GM18508 (cell line): Measurements from ENCODE around the gene COL12A1.
"Not testable (repeated sequence)": the region's sequence is repeated elsewhere in the genome, so short reads cannot be mapped to it uniquely, and the experiment has no call there.

Experiments used
- ATAC-seq: cut with Tn5 transposase; IDR thresholded peaks from one replicate; pipeline ENCODE4 v1.9.1; 2021; ENCODE audit warnings: moderate number of reproducible peaks; ENCODE audit not compliant: insufficient read depth, unreplicated experiment

COL12A1 gene

DNA sequence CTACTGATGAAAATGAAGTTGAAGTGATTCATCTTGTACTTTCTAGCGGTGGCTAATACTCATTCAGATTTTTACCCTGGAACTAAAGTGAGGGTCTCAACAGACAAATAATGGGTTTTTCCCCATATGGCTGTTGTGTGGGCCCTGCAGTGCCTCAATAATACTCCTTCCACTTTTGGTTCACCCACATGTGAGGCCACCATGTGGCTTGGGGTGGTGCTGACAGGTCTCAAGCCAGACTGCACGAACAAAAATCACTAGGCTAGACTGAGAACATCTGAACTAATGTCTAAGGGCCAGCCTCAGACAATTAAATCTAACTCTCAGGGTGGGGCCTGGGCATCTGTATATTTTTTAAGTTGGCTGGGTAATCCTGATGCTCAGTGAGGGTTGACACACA is 7.9 kb upstream of the COL12A1 start:
- no peak for ATAC-seq

DNA sequence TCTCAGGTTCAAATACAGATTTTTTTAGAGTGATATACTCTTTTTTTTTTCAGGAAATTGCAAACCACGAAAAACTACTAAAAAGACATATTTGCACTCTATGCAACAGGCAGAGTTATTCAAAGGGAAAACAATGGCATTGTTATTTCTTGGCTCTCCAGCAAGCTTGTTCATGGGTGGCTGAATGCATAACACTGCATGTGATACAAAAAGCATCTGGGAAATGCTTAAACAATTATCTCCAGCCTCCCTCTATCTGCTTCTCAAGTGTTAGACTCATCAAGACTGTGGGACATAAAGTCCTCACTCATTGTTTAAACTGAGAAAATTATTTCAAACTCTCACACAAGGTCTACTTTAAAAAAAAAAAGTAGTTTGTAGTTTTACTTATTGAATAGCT is 7.3 kb upstream of the COL12A1 start:
- ATAC-seq = no peak

DNA sequence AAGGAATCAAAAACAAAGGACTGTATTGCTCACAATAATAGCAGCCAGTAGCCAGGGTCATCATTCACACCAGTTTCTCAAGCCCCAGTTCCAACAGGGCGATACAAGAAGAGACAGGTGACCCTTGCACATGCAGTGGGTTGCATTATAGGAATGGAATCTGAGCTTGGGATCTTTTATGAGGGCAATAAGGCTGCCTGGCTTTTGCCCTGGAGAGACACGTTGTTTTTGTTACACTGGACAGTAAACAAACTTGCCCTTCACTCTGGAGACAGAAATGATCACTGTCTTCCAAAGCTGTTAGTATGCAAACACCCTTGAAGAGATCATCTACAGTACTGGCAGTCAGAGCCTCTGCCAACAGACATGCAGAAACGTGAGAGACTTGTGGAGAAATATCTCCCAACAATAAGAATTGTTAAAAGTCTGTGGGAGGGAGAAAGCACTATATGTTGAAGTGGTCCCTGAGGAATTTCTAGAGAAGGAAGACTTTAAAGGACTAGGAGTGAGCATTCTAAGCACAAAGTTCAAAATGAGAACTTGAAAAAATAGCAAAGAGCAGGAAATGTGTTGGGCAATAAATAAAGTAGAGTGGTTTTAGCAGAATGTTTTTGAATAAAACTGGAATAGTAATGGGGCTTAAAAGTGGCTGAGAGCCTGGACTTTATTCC is 6.2 kb upstream of the COL12A1 start:
- ATAC-seq = no peak

DNA sequence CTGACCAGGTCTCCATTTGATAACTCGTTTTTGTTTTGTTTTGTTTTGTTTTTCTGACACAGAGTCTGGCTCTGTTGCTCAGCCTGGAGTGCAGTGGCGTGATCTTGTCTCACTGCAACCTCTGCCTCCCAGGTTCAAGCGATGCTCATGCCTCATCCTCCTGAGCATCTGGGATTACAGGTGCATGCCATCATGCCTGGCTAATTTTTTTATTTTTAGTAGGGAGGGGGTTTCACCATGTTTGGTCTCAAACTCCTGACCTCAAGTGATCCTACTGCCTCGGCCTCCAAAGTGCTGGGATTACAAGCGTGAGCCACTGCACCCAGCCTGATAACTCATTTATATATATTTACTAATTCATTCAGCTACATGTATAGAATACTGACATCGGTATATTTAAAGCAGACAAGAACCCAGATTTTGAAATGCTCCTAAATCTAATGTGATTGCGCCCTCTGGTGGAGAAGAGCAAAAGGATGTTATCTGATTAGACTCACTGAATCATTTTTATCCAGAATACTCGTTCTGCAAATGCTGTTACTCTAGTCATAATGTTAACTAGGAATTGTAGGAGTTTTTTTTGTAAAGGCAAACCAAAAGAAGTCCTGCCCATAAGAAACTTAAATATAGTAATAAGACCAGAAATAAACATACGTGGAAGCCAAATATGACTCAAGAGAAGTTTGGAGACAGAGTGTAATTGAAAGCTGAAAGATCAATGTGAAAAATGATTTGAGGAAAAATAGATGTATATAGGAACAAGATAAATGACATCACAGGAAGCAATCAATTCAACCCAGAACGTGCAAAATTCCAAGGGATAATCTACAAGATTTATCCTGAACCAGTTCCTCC is 5.3 kb upstream of the COL12A1 start:
- no peak for ATAC-seq

DNA sequence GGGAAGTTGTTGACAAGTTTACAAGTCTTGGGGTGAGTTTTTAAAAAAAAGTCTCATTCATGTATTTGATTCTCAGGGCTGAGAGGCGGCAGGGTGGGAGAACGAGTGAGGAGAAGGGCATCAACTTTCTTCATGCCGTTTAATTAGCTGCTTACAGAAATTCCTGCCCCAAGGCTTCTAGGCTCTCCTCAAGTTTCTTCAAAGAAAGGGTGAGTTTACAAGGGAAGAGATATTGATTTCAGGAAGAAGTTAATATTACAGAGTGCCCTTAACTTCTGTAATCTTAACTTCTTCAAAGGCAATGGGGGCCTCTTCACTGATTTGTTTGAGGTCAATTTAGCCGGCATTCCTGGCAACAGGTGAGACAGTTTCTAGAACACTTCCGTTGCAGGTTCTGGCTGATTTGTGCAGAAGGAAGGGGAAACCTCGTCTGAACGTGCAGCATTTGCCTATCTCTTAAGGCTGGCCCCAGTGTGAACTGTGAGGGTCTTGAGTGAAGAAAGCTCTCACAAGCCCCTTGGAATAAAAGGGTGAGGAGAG is 3.4 kb upstream of the COL12A1 start:
- no peak for ATAC-seq

DNA sequence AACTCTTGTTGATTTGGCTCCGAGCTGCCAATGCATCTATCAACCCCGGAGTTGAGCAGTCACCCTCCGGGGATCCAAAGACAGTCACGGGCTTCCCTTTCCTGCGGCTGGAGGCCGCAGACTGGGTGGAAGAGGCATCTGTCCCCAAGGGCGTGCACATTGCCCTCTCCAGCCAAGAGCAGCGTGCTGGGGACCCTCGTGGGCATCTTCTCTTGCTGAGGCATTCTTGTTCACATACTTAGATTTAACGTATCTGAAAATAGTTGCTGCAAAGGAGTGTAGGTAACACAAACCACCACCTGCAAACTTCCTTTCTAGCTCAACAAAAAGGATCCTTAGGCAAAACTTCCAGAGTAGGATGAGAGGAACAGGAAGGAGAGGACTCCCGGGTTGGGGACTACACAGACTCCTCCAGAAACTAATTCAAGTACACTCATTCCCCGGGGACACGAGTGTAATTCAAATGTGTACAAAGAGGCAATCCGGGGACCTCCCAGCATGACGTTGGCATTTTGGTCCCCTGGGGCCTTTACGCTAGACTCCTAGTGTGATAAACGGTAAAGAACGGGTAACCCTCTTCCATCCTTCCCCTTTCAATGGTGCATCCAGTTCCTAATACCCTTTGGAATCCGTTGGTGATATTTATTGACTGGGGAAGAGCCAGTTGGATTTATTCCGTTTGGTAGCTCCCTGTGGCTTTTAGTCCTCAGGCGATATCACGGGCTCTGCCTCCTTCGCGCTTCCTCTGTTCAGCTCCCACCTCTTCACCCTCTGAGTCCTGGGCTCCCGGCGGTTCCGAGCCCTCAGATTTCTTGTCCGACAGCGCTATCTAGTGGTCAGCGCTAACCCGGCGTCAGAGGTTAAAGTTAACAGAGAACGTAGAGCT is 2.7 kb upstream of the COL12A1 start:
- peak; percentile 55 for ATAC-seq

DNA sequence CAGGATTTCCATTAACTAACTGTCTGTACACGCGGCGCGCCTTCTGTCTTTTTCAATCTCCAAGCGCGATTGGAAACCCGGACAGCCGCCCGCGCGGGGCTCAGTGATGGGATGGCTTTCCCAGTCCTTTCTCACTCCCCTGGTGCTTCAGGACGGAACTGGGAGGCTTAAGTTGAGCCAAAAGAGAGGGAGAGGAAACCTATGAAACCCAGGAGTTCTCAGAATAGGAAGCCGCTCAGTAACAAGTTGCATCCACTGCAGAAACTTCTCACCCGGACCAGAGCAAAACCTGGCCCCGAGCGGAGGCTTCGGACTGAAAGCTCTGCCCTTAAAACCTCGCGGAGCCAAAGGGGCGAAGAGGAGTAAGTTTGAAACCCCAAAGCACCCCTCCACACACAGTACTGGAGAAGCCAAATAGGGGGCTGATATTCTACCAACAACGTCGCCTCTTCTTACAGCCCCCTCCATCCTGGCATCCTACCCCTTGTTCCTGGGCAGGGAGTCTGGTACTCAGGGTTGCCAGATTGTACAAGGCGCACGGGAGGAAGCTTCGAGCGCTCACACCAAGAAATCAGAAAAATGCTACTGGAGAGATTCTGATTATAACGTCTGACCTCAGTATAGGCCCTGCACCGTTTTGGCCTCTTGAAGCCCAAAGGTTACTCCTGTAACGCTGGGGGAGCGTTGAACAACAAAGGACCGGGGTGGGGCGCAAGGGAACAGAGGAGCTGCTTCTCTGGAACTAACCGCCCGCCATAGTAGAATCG is 906 bp upstream of the COL12A1 start:
- ATAC-seq = no peak

DNA sequence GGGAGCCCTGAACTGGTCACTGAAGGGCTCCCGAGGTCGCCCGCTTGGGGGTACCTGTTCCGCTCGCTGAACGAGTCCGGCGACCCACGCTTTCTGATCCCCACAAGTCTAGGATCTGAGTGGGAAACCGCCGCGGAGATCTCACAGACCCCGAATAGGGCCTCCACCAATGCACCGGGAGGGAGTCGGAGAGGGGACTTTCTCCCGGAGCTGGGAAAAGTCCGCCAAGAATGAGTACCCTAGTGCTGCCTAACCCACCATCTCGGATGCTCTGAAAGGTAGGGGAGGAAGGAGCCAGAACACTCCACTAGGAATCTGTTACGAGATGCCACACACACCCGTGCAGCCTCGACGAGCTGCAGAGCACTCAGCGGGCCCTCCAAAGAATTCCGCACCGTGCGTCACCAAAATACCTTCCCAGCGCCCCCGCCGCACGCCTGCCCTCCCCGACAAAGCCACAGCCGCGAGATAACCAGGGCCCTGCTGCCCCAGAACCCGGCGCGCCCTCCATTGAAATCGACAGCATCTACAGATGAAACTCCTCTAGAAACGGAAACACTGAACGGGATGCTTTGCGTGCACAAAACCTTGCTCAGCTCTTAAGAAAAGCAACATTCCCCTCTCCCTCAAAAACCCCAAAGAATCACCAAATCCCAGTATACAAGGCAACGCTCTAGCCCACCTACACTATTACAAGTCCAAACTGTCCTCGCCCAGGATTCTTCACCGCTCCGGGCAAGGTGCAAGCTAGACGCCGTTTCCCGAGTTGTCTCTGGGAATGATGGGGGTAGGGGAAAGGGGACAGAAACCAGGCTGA is 686 bp downstream of the COL12A1 start:
- ATAC-seq = no peak

DNA sequence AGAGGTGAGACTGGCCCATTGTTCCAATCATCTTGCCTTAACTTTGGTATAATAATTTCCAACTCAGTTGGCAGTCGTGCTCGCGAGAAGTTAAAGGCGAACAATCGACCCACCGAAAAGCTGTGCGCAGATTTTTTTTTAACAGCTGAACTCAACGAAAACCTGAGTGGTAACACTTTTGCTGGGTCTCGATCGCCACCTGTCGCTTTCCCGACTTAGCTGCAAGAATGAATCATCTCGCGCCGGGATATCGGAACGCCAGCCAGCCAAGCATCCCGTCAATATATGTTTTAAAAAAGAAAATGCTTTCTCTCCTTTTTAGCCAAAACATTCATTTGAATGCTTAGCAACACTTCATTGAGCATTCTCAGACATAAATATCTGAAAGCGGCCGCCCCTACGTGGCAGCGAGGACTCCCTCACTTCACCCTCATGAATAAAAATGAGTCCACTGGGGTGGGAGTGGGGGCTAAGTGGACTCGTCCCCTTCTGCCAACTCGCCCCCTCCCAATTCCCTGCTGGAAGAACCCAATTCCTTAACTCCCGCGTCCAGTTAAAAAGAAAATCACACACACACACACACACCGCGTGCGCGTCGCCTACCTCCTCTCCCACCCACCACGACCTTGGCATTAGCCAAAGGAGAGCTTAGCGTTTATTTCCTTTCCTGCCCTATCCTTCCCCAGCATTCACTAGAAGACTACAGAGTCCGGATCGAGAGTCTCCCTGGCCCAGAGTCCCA is 1.5 kb downstream of the COL12A1 start:
- ATAC-seq = no peak

DNA sequence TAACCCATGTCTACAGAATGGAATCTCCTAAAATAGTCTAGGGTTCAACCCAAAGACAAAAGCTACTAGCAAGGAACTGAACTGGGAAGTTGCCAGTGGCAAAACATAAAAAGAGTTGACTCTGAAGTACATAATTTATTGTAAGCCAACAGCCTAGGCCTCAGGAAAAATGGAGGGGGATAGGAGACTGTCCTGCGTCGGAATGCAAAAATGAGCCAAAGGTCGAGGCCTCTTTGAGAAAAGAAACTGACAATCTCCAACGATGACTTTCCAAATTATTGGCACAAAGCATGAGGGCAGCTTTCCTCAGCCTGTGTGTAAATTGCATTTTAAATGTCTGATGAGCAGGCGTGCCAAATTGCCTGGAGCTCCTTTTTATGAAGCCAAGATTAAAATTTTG is 2.1 kb downstream of the COL12A1 start:
- ATAC-seq = no peak

DNA sequence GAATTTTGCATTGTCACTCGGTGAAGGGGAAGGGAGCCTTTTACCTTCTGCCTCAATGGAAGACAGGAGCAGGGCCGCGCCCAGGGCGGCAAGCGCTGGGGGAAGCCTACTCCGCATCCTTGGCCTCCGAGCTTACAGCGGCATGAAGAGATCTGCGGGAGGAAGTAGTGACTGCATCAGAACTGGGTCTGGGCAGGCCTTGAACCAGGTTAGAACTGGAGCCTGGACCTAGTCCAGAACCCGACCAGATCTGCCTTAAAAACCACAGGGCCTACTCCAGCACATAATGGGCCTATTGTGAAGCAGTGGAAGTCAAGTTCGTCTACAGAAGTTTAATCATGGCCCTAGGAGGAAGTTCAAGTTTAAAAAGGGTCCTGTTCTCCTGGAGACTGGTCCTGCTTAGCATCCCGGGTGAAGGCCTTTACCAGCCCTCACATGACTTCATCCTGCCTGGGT is 3.1 kb downstream of the COL12A1 start:
- ATAC-seq = no peak

DNA sequence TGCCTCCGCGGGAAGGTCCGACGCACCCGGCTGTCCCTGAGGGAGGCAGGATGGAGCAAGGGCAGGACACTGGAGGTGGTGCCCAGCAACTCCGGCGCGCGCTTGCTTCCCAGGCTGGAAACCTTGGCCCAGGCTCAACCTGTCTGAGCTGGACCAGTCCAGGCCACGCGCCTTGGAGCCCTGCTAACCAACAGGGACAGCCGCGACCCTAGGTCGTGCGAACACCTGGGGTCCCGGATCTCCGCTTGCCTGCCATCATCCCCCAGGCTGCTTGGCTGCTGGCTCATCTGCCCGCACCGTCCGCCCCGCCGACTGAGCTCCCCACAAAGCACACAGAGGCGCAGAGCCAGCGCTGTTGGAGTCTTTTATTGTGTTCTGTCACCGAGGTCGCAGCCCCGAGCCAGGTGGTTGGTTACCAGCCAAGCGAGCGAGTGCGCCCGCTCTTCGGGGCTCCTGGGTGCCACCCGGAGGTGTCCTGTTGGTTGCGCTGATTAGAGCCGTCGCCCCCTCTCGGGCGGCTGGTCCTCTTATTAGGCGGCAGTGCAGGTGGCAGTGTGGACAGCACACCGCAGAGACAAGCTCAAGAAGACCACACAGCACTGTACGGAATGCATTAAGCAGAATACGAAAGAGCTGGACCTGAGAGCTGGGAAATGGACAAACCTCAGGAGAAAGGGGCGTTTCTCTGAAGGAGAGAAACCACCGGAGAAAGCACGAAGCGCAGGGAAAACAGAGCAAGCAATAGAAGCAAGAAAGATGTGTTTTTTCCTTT is 3.8 kb downstream of the COL12A1 start:
- ATAC-seq = no peak

DNA sequence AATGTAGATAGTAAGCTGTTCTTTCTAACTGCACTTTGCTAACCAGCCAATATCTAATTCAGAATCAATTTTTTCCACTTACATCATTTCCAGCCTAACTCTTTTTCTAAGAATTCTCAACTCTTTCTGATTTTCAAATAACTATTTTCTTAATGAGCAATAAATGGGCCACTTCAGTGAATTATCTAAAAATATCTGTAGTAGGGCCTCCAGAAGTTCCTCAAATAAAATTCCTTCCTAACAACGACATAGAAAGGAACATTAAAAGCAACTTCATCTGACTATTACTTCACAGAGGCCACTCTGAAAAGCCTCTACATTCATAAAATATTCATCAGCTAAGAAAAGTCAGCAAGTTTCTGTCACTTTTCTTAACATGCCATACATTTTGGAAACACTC is 4.8 kb downstream of the COL12A1 start:
- ATAC-seq = no peak

DNA sequence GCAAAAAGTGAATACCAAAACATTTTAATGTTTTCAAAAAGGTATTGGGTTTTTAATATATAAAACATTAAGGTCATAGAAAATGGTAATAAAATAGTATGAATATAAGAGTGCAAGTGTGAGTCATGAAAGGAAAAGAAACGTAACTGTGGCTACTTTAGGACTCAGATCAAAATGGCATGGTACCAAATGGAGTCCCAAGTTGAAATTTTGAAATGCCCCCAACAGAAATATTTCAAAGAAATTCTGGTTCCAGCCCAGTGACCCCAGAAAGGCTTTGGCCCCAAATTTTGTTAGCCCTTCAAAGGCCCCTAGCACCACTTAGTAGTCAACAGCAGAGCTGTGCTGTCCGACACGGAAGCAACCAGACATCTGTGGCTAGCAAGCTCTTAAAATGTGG is 6.0 kb downstream of the COL12A1 start:
- no peak for ATAC-seq

DNA sequence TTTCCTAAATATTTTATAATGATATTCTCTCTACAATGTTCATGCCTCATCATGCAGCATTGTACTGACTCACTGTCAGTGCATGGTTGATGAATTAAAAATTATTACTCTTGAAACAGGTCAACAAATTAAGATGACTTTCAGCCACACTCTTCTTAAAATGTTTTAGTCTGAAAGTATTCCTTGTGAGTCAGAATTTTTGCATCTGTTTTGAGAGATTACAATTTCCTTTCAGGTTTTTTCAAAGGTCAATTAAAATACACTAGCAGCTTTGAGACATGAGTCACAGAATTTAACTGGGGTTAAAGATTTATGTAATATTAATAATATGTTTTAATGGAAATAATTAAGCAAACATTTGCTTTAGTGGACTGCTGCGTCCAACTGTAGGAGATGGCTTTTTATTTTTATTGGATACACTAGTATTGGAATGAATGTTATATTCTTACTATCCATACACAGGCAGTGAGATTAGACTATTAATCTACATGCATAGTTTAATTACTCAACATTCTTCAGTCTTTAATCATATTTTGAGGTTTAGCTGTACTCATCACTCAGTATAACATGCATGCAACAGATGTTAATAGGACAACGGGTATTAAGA is 9.7 kb downstream of the COL12A1 start:
- no peak for ATAC-seq

DNA sequence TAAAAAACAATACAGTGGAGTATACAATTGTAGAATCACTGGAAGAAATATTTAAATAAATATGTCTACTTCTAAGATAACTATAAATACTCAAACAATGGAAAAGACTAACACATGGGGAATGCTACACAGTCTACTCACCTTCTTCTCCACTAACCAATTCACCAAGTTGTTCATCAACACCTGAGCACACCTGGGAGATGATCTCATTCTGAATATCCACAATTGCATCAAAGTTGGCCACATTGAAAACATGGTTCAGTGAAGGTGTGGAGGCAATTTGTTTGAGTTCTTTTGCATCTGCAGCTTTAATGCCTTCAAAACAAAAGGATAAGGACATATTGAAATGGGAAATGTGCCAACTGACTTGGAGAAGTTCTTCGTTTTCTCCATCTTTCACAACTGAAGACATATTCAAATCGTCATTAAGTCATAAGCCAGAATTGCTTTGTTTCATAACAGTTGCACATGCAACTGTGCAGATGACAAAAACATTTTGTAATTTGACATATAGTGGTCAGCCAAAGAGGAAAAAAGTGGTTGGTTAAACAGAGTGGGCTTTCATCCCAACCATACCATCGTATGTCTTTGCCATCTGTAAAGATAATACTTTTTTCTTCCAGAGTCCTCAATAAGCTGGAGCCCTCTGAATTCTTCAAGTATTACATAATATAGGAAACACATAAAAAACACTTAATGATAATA is 17.5 kb downstream of the COL12A1 start:
- no peak for ATAC-seq

DNA sequence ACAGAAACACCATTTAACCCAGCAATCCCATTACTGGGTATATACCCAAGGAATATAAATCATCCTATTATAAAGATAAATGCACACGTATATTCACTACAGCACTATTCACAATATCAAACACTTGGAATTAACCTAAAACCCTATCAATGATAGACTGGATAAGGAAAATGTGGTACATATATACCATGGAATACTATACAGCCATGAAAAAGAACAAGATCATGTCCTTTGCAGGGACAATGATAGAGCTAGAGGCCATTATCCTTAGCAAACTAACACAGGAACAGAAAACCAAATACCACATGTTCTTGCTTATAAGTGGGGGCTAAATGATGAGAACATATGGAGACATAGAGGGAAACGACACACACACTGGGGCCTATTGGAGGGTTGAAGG is 19.3 kb downstream of the COL12A1 start:
- not testable (repeated sequence) for ATAC-seq
